Skeletal muscle satellite cell (primary cell): Measurements from ENCODE around the gene KLHL30.

Experiments
- H3K27me3 ChIP-seq: 2 replicates; pipeline ENCODE4 v1.7.0; 2013; ENCODE audit warnings: low read length; ENCODE audit not compliant: control insufficient read depth, insufficient read depth
- H3K36me3 ChIP-seq: 2 replicates; pipeline ENCODE4 v1.7.0; 2013; ENCODE audit warnings: mild to moderate bottlenecking, control low read depth, low read length; ENCODE audit not compliant: insufficient read depth
- H3K4me1 ChIP-seq: 2 replicates; pipeline ENCODE4 v1.7.0; 2013; ENCODE audit warnings: low read length; ENCODE audit not compliant: control insufficient read depth, insufficient read depth
- H3K4me2 ChIP-seq: 2 replicates; pipeline ENCODE4 v1.7.0; 2013; ENCODE audit warnings: mild to moderate bottlenecking, low read length
- H3K4me3 ChIP-seq: 2 replicates; pipeline ENCODE4 v1.7.0; 2013; ENCODE audit warnings: low read length
- H3K9ac ChIP-seq: 2 replicates; pipeline ENCODE4 v1.7.0; 2013; ENCODE audit warnings: mild to moderate bottlenecking, low read depth, low read length, moderate library complexity
- H3K9me3 ChIP-seq: replicated peaks from 2 replicates; pipeline ENCODE4 v1.7.0; 2013; ENCODE audit warnings: mild to moderate bottlenecking, control low read depth, low read length

The KLHL30 gene

DNA sequence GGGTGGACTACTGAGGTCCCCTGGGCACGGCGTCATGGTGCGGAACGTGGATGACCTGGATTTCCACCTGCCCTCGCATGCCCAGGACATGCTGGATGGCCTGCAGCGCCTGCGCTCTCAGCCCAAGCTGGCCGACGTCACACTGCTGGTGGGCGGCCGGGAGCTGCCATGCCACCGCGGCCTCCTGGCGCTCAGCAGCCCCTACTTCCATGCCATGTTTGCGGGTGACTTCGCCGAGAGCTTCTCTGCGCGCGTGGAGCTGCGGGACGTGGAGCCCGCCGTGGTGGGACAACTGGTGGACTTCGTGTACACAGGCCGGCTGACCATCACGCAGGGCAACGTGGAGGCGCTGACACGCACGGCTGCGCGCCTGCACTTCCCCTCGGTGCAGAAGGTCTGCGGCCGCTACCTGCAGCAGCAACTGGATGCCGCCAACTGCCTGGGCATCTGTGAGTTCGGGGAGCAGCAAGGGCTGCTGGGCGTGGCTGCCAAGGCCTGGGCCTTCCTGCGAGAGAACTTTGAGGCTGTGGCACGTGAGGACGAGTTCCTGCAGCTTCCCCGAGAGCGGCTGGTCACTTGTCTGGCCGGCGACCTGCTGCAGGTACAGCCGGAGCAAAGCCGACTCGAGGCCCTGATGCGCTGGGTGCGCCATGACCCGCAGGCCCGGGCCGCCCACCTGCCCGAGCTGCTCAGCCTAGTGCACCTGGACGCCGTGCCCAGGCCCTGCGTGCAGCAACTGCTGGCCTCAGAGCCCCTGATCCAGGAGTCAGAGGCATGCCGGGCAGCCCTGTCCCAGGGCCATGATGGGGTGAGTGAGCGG, 2.5 kb downstream of the KLHL30 start:
- Histone ChIP-seq H3K4me1 (peaks cover 63% of the 10 kb centered on the region), H3K4me3 (peak overlapping the region; percentile 34), H3K9ac (no peak overlapping the region), H3K9me3 (no peaks in the 10 kb centered on the region), H3K27me3 (no peaks in the 10 kb centered on the region), H3K36me3 (no peaks in the 10 kb centered on the region), H3K4me2 (peak overlapping the region; percentile 75)

DNA sequence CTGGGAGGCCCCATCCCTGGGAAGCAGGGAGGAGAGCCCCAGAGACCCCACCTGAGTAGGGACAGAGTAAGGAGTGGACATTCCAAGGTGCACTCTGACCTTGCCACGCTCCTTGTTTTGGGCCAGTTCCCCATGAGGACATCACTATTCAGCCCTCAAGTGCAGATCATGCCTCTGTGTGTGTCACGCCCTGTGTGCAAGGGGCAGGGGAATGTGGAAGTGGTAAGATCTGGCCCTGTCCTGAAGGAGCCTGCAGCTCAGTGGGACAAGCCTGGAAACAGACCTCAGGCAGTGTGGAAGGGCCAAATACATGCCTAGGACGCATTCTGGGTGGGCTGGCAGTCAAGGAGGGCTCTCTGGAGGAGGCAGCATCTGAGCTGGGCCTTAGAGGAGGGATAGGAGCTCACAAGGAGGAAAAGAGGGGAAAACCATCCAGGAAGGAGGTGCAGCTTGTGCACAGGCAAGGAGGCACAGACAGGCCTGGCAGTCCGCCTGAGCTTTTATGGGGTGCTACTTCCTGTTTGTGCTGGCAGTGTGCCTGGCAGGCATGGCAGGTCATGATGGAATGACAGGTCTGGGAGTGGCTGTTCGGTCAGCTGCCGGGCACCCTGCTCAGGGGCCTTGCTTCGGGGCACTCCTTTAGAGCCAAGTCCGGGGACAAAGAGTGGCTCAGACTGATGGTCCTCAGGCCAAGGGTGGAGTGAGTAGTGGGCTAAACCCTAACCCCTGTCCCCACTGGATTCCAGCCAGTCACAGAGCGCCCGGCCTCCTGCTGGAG, 3.3 kb downstream of the KLHL30 start:
- peak overlapping the region; percentile 75 for H3K4me2 ChIP-seq
- H3K4me3 ChIP-seq = peak overlapping the region; percentile 34
- no peaks in the 10 kb centered on the region for H3K36me3 ChIP-seq
- no peaks in the 10 kb centered on the region for H3K9me3 ChIP-seq
- no peaks in the 10 kb centered on the region for H3K27me3 ChIP-seq
- peak overlapping the region; percentile 21 for H3K9ac ChIP-seq
- H3K4me1 ChIP-seq = peaks cover 60% of the 10 kb centered on the region

DNA sequence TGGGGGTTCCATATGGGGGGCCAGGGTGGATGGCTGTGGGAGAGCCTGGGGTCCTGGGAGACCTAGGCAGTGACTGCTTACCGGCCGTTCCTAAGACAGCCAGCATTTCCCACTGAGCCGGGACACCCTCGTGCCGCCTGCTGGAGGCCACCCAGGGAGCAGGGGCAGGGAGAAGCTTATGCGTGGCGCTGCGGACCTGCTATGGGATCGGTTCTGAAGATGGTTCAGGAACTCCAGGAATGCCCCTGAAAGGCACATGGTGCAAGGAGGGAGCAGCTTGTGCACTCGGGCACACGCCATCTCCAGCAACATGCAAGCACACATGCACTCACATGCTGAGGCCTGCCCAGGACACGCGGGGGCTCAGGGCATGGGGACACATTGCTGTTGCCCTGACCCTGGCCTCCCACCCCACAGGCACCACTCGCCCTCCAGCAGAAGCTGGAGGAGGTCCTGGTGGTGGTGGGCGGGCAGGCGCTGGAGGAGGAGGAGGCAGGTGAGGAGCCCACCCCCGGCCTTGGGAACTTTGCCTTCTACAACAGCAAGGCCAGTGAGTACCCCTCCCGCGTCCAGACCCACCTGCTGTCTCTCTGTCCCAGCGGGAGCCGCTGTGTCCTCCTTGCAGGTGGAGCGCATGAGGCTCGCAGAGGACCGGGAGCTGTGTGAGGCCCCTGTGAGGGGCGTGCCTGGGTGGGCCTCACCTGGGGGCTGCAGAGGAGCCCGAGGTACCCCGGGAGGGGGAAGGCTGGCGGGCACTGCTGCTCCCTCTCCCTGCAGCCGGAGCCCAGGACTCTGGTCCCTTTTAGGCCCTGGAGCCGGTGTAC, 4.1 kb downstream of the KLHL30 start:
- Histone ChIP-seq H3K36me3 (no peaks in the 10 kb centered on the region), H3K4me3 (peak overlapping the region; percentile 34), H3K4me1 (peaks cover 52% of the 10 kb centered on the region), H3K27me3 (no peaks in the 10 kb centered on the region), H3K9ac (peak overlapping the region; percentile 70), H3K4me2 (peak overlapping the region; percentile 75), H3K9me3 (no peaks in the 10 kb centered on the region)

DNA sequence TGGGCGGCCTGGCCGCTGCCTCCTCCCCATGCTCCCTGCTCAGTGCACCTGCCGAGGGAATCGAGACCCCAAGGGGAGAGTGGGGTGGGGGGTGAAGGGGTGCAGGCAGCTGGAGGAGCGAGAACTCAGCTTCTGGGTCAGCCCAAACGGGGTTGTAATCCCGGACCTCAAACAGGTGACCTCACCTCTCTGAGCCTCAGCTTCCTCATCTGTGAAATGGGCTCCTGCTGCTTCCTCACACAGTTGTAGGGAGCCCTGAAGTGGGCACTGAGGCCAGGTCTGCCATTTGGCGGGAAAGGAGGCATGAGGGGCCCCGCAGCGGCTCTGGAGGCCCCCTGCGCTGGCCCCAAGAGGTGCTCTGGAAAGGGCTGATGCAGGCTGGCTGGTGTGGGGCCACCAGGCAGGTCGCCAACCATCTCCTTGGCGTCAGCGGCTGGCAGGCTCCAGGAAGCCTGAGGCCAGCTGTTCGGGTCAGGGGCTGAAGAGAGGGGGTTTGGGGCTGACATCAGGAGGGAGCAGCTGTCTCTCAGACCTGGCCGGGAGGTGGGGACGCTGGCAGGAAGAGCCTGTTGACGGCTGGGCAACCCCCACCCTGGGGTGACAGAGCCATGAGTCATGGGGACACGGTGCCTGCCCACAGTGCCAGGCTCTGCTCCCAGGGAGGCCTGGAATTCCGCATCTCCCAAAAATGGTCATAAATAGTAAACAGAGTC, 4.9 kb downstream of the KLHL30 start:
- Histone ChIP-seq H3K4me1 (peaks cover 44% of the 10 kb centered on the region), H3K4me2 (peak overlapping the region; percentile 75), H3K9ac (peak overlapping the region; percentile 70), H3K4me3 (peak overlapping the region; percentile 52), H3K36me3 (no peaks in the 10 kb centered on the region), H3K9me3 (no peaks in the 10 kb centered on the region), H3K27me3 (no peaks in the 10 kb centered on the region)

DNA sequence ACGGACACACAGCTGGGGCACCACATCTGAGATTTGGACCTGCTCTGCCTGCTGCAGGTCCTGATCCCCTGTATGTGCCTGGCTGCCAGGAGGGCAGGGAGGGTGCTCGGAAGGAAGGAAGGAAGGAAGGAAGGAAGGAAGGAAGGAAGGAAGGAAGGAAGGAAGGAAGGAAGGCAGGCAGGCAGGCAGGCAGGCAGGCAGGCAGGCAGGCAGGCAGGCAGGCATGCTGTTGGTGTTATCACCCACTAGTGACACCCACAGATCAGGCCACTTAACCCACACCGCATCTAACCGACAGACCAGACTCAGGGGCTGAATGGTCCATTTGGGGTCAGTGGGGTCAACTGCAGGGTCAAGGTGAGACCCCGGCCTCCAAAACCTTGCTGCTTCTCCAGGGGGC, 5.8 kb downstream of the KLHL30 start:
- H3K4me1 ChIP-seq = peaks cover 36% of the 10 kb centered on the region
- peak overlapping the region; percentile 75 for H3K4me2 ChIP-seq
- H3K4me3 ChIP-seq = no peak overlapping the region

DNA sequence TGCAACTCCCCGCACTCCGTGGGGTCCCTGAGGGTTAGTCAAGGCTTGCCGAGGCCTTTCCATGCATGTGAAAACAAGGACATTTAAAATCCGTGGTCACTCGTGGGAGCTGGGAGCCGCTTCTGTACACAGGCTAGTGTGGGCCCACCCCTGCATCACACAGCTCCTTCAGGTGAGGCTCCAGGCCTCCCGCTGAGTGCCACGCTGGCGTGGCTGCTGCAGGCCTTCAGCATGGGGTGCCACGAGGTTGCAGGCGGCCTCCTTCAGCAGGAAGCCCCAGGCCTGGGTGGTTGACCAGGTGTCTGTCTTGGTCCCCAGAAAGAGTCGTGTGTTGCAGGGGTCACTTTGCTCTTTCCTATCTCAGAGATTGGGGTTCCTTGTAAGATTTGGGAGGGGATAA, 6.6 kb downstream of the KLHL30 start:
- Histone ChIP-seq H3K9me3 (no peaks in the 10 kb centered on the region), H3K4me1 (peaks cover 32% of the 10 kb centered on the region), H3K27me3 (no peaks in the 10 kb centered on the region), H3K9ac (no peak overlapping the region), H3K4me2 (no peak overlapping the region), H3K36me3 (no peaks in the 10 kb centered on the region), H3K4me3 (no peak overlapping the region)

More for the DNA sequence above, 5.8 kb downstream of the KLHL30 start:
- H3K36me3 ChIP-seq = no peaks in the 10 kb centered on the region
- H3K27me3 ChIP-seq = no peaks in the 10 kb centered on the region
- H3K9ac ChIP-seq = peak overlapping the region; percentile 55
- no peaks in the 10 kb centered on the region for H3K9me3 ChIP-seq

DNA sequence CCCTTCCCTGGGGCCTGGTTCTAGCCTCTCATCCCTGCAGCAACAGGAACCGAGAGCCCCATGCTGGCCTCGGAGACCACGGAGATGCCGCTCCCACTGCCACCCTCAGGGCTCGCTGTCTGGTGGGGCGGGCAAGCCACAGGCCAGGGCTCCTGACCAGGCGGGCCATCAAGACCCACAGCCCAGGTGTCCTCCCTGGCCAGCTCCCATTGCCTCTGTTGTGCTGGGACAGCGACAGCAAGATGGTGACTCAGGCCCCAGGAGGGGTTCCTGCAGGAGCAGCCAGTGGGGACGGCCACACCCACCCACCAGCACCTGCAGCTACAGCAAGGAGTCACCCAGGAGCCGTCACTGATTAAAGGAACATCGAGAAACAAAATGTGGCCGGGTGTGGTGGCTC, 7.4 kb downstream of the KLHL30 start:
- Histone ChIP-seq H3K9ac (no peak overlapping the region), H3K4me3 (no peak overlapping the region), H3K9me3 (no peaks in the 10 kb centered on the region), H3K36me3 (no peaks in the 10 kb centered on the region), H3K27me3 (no peaks in the 10 kb centered on the region), H3K4me1 (peaks cover 32% of the 10 kb centered on the region), H3K4me2 (no peak overlapping the region)

DNA sequence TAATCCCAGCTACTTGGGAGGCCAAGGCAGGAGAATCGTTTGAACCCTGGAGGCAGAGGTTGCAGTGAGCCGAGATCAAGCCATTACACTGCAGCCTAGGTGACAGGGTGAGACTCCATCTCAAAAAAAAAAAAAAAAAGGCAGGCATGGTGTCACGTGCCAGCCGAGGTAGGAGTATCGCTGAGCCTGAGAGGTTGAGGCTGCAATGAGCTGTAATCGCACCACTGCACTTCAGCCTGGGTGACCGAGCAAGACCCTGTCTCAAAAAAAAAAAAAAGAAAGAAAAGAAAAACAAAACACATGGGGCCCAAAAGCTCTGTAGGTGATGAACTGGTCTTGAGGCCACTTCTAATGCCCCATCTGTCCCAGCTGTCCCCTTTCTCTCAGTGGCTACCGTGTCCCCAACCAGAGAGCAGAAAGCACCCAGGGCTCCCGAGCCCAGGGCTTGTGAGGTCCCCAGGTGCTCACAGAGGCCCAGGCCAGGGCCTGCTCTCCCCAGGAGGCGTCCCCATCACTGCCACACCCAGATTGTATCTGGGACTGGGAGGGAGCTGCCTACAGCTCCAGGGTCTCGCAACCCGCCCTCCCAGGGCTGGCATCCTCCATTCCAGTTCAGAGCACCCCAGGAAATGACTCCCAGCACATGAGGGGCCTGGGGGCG, 8.5 kb downstream of the KLHL30 start:
- H3K4me2 ChIP-seq = no peak overlapping the region
- no peaks in the 10 kb centered on the region for H3K27me3 ChIP-seq
- H3K9ac ChIP-seq = no peak overlapping the region
- no peaks in the 10 kb centered on the region for H3K36me3 ChIP-seq
- H3K4me1 ChIP-seq = peaks cover 22% of the 10 kb centered on the region
- H3K9me3 ChIP-seq = no peaks in the 10 kb centered on the region
- no peak overlapping the region for H3K4me3 ChIP-seq

DNA sequence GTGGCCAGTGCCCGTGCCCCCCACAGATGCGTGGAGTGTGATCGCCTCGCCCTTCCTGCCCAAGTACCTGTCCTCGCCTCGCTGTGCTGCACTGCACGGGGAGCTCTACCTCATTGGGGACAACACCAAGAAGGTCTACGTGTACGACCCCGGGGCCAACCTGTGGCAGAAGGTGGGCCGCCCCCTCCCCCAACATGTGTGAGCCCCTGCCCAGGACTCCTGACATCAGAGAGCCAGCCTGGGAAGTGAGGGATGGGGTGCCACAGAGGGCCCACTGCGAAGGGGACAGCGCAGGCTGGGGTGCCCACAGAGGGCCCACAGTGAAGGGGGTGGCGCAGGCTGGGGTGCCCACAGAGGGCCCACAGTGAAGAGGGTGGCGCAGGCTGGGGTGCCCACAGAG, 10.5 kb downstream of the KLHL30 start:
- Histone ChIP-seq H3K4me2 (no peak overlapping the region), H3K27me3 (no peaks in the 10 kb centered on the region), H3K4me1 (peaks cover 2% of the 10 kb centered on the region), H3K9ac (no peak overlapping the region), H3K4me3 (no peak overlapping the region), H3K9me3 (no peaks in the 10 kb centered on the region), H3K36me3 (no peaks in the 10 kb centered on the region)

DNA sequence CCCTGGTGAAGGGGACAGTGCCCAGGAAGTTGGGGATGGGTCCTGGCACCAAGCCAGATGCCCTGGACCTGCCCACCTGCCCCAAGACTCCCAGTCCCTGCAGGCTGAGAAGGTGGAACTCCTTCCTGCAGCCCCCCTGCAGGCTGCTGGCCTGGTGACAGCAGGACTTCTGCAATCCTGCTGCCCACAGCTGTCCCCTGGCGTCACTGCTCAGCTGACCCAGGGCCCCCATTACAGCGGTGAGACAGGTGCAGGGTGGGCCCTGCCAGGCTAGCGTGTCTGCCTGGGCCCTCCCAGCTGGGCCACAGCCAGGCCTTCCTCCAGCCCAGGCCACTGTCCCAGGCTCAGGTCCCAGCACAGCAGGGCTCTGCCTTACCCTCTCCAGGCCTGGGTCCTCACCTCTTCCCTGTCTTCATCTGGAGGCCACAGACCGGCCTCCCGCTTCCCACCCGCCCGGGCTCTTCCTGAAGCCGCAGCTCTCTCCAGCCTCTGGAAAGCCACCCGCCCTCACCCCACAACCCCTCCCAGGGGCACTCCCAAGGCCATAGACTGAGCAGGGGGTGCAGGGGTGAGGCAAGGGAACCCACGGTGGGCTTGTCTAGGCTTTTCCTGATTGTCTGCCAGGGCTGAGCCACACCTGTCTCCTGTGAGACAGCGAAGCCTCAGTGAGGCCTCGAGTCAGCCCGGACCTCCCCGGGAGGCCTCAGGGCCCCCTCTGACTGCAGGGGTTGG, 11.5 kb downstream of the KLHL30 start:
- Histone ChIP-seq H3K9ac (no peak overlapping the region), H3K4me3 (no peak overlapping the region), H3K9me3 (no peaks in the 10 kb centered on the region)

More for the DNA sequence above, 11.5 kb downstream of the KLHL30 start:
- Histone ChIP-seq H3K36me3 (no peaks in the 10 kb centered on the region), H3K27me3 (no peaks in the 10 kb centered on the region), H3K4me2 (no peak overlapping the region), H3K4me1 (peaks cover 2% of the 10 kb centered on the region)
